ENCODE measurements around the gene XPR1.

Gene XPR1

DNA sequence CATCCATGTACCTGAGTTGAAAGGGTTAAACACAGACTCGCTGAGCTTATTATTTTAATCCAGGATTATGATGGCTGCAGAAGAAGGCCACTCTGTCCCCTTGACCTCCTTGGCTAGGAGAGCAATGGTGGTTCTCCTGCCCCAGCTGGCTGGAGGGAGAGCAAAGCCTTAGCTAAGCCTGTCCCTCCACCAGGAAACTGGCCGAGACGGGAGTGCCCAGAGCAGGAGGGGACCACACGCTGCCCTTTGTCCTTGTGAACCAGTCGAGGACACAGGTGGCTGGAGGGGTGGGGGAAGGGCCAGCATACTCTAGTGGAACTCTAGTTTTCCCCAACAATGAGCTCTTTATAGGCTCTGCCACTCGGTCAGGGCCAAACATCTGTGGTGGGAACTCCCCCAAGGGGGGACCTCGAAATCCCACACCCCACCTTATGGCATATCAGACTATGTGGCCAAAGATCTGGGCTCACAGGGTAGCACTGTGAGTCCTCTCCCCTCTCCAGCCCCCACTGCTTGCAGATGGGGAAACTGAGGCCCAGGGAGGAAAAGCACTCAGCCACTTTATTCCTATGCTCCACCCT, 293.7 kb downstream of the XPR1 start:
- no peak overlapping the region for H3K4me2 ChIP-seq (ENCODE audit: low read length)
- H3K79me2 ChIP-seq: no peaks in the 10 kb centered on the region
- peaks cover 15% of the 10 kb centered on the region for H3K4me1 ChIP-seq
- H3K27ac ChIP-seq: no peak overlapping the region
- no peaks in the 10 kb centered on the region for H3K27me3 ChIP-seq (ENCODE audit: control insufficient read depth, insufficient read depth, low read length)
- H2AFZ ChIP-seq: no peak overlapping the region
- no peaks in the 10 kb centered on the region for H3K36me3 ChIP-seq (ENCODE audit: control insufficient read depth, insufficient read depth, low read length)
- H3K9ac ChIP-seq: no peak overlapping the region
- no peak overlapping the region for H3K4me3 ChIP-seq (ENCODE audit: low read depth, low read length)
- H3K9me3 ChIP-seq (ENCODE audit: control insufficient read depth, low read length): no peaks in the 10 kb centered on the region
- TF ChIP-seq, protein P1, sequence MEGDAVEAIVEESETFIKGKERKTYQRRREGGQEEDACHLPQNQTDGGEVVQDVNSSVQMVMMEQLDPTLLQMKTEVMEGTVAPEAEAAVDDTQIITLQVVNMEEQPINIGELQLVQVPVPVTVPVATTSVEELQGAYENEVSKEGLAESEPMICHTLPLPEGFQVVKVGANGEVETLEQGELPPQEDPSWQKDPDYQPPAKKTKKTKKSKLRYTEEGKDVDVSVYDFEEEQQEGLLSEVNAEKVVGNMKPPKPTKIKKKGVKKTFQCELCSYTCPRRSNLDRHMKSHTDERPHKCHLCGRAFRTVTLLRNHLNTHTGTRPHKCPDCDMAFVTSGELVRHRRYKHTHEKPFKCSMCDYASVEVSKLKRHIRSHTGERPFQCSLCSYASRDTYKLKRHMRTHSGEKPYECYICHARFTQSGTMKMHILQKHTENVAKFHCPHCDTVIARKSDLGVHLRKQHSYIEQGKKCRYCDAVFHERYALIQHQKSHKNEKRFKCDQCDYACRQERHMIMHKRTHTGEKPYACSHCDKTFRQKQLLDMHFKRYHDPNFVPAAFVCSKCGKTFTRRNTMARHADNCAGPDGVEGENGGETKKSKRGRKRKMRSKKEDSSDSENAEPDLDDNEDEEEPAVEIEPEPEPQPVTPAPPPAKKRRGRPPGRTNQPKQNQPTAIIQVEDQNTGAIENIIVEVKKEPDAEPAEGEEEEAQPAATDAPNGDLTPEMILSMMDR (IDR thresholded peaks at IDR 0.05): no peak

DNA sequence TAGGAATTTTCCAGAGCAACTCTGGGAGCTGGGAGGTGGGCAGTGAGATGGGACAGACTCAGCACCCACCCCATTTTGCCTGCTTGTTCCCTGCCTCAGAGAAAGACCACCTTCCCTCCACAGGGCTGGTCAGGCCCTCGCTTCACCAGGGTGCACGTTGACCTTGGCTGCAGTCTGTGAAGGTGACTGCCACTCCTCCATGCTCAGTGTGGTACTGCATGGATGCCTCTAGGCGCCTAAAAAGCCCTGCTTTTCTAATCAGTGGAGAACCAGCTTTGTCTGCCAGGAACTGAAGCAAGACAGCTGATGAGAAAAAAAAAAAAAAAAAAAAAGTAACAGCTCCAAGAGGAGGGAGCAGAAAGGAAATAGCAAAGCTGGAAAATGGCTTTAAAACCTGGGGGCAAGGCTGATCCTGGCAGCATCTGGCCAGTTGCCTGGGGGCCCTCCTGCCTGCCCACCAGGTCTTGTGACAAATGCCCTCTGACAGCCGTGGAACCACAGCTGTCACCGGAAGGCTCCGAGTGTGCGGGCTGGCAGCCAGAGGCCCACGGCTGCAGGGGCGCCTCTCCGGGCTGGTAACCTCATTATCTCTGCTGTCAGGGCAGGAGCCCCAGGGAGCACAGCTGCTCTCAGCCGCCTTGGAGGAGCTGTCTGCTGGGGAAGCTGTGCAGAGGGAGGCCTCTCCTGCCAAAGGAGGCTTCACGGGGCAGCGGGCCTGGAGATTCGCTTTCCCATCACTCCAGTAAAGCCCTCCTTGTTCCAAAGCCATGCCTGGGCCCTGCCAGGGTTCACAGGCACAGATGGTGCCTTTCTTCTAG, 294.6 kb downstream of the XPR1 start:
- TF ChIP-seq, protein P1 (IDR thresholded peaks at IDR 0.05): no peak
- Histone ChIP-seq H3K9me3 (ENCODE audit: control insufficient read depth, low read length) (no peaks in the 10 kb centered on the region), H3K4me3 (ENCODE audit: low read depth, low read length) (no peak overlapping the region), H3K9ac (no peak overlapping the region), H2AFZ (peak overlapping the region; percentile 78), H3K27me3 (ENCODE audit: control insufficient read depth, insufficient read depth, low read length) (no peaks in the 10 kb centered on the region), H3K4me2 (ENCODE audit: low read length) (no peak overlapping the region), H3K27ac (peak overlapping the region; percentile 66), H3K36me3 (ENCODE audit: control insufficient read depth, insufficient read depth, low read length) (no peaks in the 10 kb centered on the region), H3K4me1 (peaks cover 15% of the 10 kb centered on the region), H3K79me2 (no peaks in the 10 kb centered on the region)

DNA sequence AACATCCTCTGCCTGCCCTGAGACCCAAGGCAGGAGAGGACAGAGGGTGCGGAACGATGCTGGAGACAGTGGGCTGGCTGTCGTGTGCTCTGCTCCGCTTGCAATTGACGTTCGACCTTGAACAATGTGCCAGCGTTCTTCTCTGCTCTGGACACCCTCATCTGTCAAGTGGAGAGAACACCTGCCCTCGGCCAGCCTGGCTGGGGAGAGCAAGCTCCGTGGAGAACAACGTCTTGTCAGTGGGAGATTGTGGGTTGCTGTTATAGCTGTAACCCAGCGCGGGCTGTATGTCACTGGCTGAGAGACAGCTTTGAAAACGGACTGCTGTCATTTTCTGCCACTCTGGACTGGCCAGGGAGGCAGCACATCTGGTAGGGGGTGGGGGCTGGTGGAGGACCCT, 295.5 kb downstream of the XPR1 start:
- no peak overlapping the region for H3K4me3 ChIP-seq (ENCODE audit: low read depth, low read length)
- peaks cover 15% of the 10 kb centered on the region for H3K4me1 ChIP-seq
- TF ChIP-seq, protein P1 (IDR thresholded peaks at IDR 0.05): no peak
- no peaks in the 10 kb centered on the region for H3K27me3 ChIP-seq (ENCODE audit: control insufficient read depth, insufficient read depth, low read length)
- H2AFZ ChIP-seq: peak overlapping the region; percentile 46
- H3K36me3 ChIP-seq (ENCODE audit: control insufficient read depth, insufficient read depth, low read length): no peaks in the 10 kb centered on the region
- no peaks in the 10 kb centered on the region for H3K79me2 ChIP-seq
- no peak overlapping the region for H3K4me2 ChIP-seq (ENCODE audit: low read length)
- peak overlapping the region; percentile 66 for H3K27ac ChIP-seq
- no peak overlapping the region for H3K9ac ChIP-seq
- H3K9me3 ChIP-seq (ENCODE audit: control insufficient read depth, low read length): no peaks in the 10 kb centered on the region

DNA sequence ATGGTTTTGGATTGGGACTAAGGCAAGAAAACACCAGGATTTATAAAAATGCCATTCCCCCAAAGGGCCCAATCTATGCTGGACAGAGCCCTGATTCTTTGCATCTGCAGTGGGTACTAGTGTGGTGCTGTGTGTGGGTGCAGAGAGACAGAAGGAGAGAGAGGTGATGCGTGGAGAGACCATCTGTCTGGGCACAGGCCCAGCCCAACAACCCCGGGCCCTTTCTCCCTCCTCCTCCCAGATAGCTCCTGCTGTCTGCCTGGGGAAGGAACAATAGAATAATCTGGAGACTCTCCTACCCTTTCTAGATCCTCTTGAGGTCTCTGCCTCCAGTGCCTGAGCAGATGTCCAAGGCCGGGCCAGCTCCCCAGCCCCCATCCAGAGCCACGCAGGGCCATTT, 296.0 kb downstream of the XPR1 start:
- Histone ChIP-seq H3K36me3 (ENCODE audit: control insufficient read depth, insufficient read depth, low read length) (no peaks in the 10 kb centered on the region), H3K27me3 (ENCODE audit: control insufficient read depth, insufficient read depth, low read length) (no peaks in the 10 kb centered on the region), H3K27ac (peak overlapping the region; percentile 66), H3K4me3 (ENCODE audit: low read depth, low read length) (no peak overlapping the region), H3K4me1 (peaks cover 15% of the 10 kb centered on the region), H3K79me2 (no peaks in the 10 kb centered on the region), H3K9ac (no peak overlapping the region), H3K9me3 (ENCODE audit: control insufficient read depth, low read length) (no peaks in the 10 kb centered on the region), H3K4me2 (ENCODE audit: low read length) (no peak overlapping the region), H2AFZ (peak overlapping the region; percentile 46)
- TF ChIP-seq, protein P1 (IDR thresholded peaks at IDR 0.05): no peak
